HL-60 (cell line): Measurements from ENCODE around the gene JMJD1C.

ENCODE experiments used
- DNase-seq, 2 experiments: peaks; one replicate each; pipeline ENCODE4 v3.0.0-alpha.2; 2010 to 2020; ENCODE audit warnings: low read depth in 1 of 2, low spot score in 1 of 2
- H3K27ac ChIP-seq: fragments of 250-450 bp; sonication (Bioruptor Pico); replicated peaks from 2 replicates; pipeline ENCODE4 v1.5.1; 2020; ENCODE audit warnings: mild to moderate bottlenecking, moderate library complexity
- H3K27me3 ChIP-seq: fragments of 250-450 bp; sonication (Bioruptor Pico); 2 replicates; pipeline ENCODE4 v1.5.1; 2021; ENCODE audit warnings: mild to moderate bottlenecking, moderate library complexity; ENCODE audit not compliant: insufficient read depth, poor library complexity, severe bottlenecking
- H3K4me3 ChIP-seq: replicated peaks from 2 replicates; pipeline ENCODE4 v1.5.1; 2011; ENCODE audit warnings: mild to moderate bottlenecking, control low read depth, low read length; ENCODE audit not compliant: insufficient read depth
- CTCF ChIP-seq: IDR thresholded peaks from one replicate; pipeline ENCODE4 v1.5.1; 2011; ENCODE audit warnings: low read length, control low read depth, inconsistent platforms; ENCODE audit not compliant: insufficient read depth
- GABPA ChIP-seq: IDR thresholded peaks from 2 replicates; pipeline ENCODE4 v1.6.1; 2012; ENCODE audit warnings: low read depth
- POLR2AphosphoS5 ChIP-seq: IDR thresholded peaks from 2 replicates; pipeline ENCODE4 v1.6.1; 2012; ENCODE audit warnings: low read depth
- REST ChIP-seq: IDR thresholded peaks from 2 replicates; pipeline ENCODE4 v1.6.1; 2012; ENCODE audit warnings: low read depth; ENCODE audit not compliant: insufficient replicate concordance
- SPI1 ChIP-seq: IDR thresholded peaks from 2 replicates; pipeline ENCODE4 v1.6.1; 2012; ENCODE audit warnings: low read depth, mild to moderate bottlenecking, borderline replicate concordance

JMJD1C gene

GRCh38 chr10:63390521-63390920 is 75.3 kb downstream of the JMJD1C start:
- TF ChIP-seq REST (no peak), CTCF (no peak), SPI1 (no peak), POLR2AphosphoS5 (no peak), GABPA (no peak)
- DNase-seq, result no peak
- H3K4me3 ChIP-seq, result no peak overlapping the region
- H3K27ac ChIP-seq, result no peak overlapping the region
- no peaks in the 10 kb centered on the region for H3K27me3 ChIP-seq

- Histone ChIP-seq H3K4me3 (no peak overlapping the region), H3K27me3 (no peaks in the 10 kb centered on the region), H3K27ac (no peak overlapping the region)
- DNase-seq, result no peak
- TF ChIP-seq CTCF (no peak), REST (no peak), GABPA (no peak), POLR2AphosphoS5 (no peak), SPI1 (no peak)
These were observed 77.3 kb downstream of the JMJD1C start for GRCh38 chr10:63388421-63389031.

- no peak for DNase-seq
- TF ChIP-seq POLR2AphosphoS5 (no peak), SPI1 (no peak), REST (no peak), GABPA (no peak)
These were observed 80.5 kb downstream of the JMJD1C start for GRCh38 chr10:63385254-63385653.

More at GRCh38 chr10:63385254-63385653, 80.5 kb downstream of the JMJD1C start:
- H3K27me3 ChIP-seq, result no peaks in the 10 kb centered on the region
- no peak overlapping the region for H3K27ac ChIP-seq
- H3K4me3 ChIP-seq, result no peak overlapping the region
